GM12892 (cell line): Measurements from ENCODE around the gene FATE1.

ENCODE experiments used
- POLR2A ChIP-seq: IDR thresholded peaks from 2 replicates; pipeline ENCODE4 v1.6.1; 2011; ENCODE audit warnings: low read depth, low read length, control low read depth
- POLR2AphosphoS5 ChIP-seq: IDR thresholded peaks from 2 replicates; pipeline ENCODE4 v1.6.1; 2011; ENCODE audit warnings: low read depth, low read length, control low read depth

- no peak for TF ChIP-seq POLR2AphosphoS5
- no peak for TF ChIP-seq POLR2A
Observed at GRCh38 chrX:151694121-151694520, 21.7 kb upstream of the FATE1 start.
